ENCODE data around the gene IGSF9. TPM values are rescaled to one million over a fixed set of nuclear protein-coding genes. Genes with fewer than 3 reads are reported as not detected.

The IGSF9 gene
- total and polyA plus RNA-seq, 10 of the 15 experiments (the other 5 are each of a cell fraction or from before 2014, with no cell fraction given) = 0.04 to 0.07 TPM; not detected in 8

- no peak for ATAC-seq
- Histone ChIP-seq H3K9me3 (replicated peaks; ENCODE audit: control insufficient read depth, insufficient read depth, low read length) (no peaks in the 10 kb centered on the region), H2AFZ (ENCODE audit: control insufficient read depth, low read depth, low read length) (no peak overlapping the region), H3K36me3 (ENCODE audit: control insufficient read depth in 2 of 2, insufficient read depth in 2 of 2, low read length in 1 of 2) (no peaks in the 10 kb centered on the region), H3K4me3 (no peak overlapping the region), H3K9ac (ENCODE audit: control insufficient read depth, insufficient read depth, low read length) (no peak overlapping the region), H3K4me1 (ENCODE audit: control insufficient read depth, insufficient read depth, low read length) (peaks cover 23% of the 10 kb centered on the region), H4K20me1 (ENCODE audit: control insufficient read depth, insufficient read depth) (no peaks in the 10 kb centered on the region), H3K4me2 (ENCODE audit: control insufficient read depth, insufficient read depth) (no peak overlapping the region), H3K27ac (ENCODE audit: control insufficient read depth, insufficient read depth) (no peak overlapping the region), H3K27me3 (replicated peaks in 1 of 2; ENCODE audit: control insufficient read depth in 2 of 2, insufficient read depth in 2 of 2, low read length in 1 of 2) (peaks cover under 1 to 11% of the 10 kb centered on the region in 2 experiments), H3K79me2 (ENCODE audit: control insufficient read depth, insufficient read depth, low read length) (no peaks in the 10 kb centered on the region)
- no peak for DNase-seq (ENCODE audit: low read depth, low spot score)
- intact Hi-C loops (cut with micrococcal nuclease; ENCODE audit: unreplicated experiment) (no loop called here), in situ Hi-C loops (cut with MboI) (loop anchor here (5.0 kb wide), 1 partner anchor 68 kb away; no protein-coding TSS in a partner anchor)
- ChIA-PET RAD21 (ENCODE audit: unreplicated experiment) (interaction anchor here (0.8 to 12.4 kb wide), 3 partner anchors 68 to 726 kb away, joined by 3 to 113 read pairs (median 4); no protein-coding TSS in a partner anchor), SMC1A (ENCODE audit: uncharacterized antibody, unreplicated experiment) (interaction anchor here (1.0 to 9.2 kb wide), 5 partner anchors 47 to 806 kb away, joined by 3 to 122 read pairs (median 6); no protein-coding TSS in a partner anchor), POLR2A (no interaction called here), CTCF (interaction anchor here (0.7 to 22.4 kb wide), 10 partner anchors 13 to 150 kb away, joined by 3 to 422 read pairs (median 8); partner anchors contain the start of gene TAGLN2)
- no TSS peak for BruUV-seq (replicated peaks)
- no peak for FAIRE-seq
- 93% methylated on average over 3 of the region's 3 CpGs for WGBS (ENCODE audit: insufficient coverage, insufficient replicate concordance, low lambda C conversion rate, missing lambda C conversion rate)
- TF ChIP-seq CHD1 (IDR thresholded peaks at IDR 0.05; ENCODE audit: low read depth, low read length) = no peak
- no peak for TF ChIP-seq E2F4 (IDR thresholded peaks at IDR 0.05; ENCODE audit: low read depth, low read length)
- no peak for TF ChIP-seq PBX3 (IDR thresholded peaks at IDR 0.05; ENCODE audit: insufficient replicate concordance, low read depth, low read length)
- TF ChIP-seq KDM1A (IDR thresholded peaks at IDR 0.05; ENCODE audit: borderline replicate concordance) = no peak
- no peak for TF ChIP-seq NFYA (IDR thresholded peaks at IDR 0.05; ENCODE audit: borderline replicate concordance, low read depth, low read length)
- no peak for TF ChIP-seq JUND (IDR thresholded peaks at IDR 0.05; ENCODE audit: low read depth, low read length)
- no peak for TF ChIP-seq CBX5 (IDR thresholded peaks at IDR 0.05; ENCODE audit: low read depth)
- no peak for TF ChIP-seq PKNOX1 (IDR thresholded peaks at IDR 0.05)
- TF ChIP-seq ELK1 (IDR thresholded peaks at IDR 0.05; ENCODE audit: low read depth, low read length) = no peak
- no peak for TF ChIP-seq ESRRA (IDR thresholded peaks at IDR 0.05; ENCODE audit: low read length)
- TF ChIP-seq HDAC2 (IDR thresholded peaks at IDR 0.05) = no peak
- no peak for TF ChIP-seq SKIL (IDR thresholded peaks at IDR 0.05; ENCODE audit: low read depth, poor library complexity, severe bottlenecking)
- TF ChIP-seq BCLAF1 (IDR thresholded peaks at IDR 0.05) = no peak
Observed at GRCh38 chr1:159939678-159940002, 5.8 kb downstream of the IGSF9 start.
